Measurements from ENCODE around the gene MDFIC.
A peak's percentile ranks its signal among the peaks of the same experiment; 100 is the strongest.
"Not testable (repeated sequence)": the region's sequence is repeated elsewhere in the genome, so short reads cannot be mapped to it uniquely, and the experiment has no call there.

Gene MDFIC

DNA sequence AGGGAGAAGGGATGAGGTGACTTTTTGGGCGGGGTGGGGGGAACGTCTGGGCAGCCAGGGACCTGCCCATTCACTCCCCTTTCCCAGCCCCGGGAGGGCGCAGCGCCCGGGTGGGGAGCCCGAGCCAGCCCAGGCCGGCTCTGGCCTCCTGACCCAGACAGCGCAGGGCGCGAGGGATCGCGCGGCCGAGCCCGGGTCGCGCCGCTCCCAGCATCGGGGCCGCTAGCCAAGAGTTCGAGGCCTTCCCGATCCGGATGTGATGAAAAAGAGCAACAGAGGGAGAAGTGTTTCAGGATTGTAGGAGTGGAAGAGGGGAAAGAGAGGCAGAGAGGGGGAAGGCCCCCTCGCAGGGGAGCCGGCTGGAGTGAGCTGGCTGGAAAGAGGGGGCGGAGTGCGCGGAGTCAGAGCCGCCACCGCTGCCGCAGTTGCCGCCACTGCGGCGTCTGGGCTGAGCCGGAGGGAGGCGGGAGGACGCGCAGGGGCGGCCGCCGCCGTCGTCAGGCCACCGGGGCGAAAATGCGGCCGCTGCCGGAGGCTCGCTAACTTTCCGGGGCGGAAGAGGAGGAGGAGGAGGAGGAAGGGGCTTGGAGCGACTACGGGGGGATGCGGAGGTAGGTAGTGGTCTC lies at the start of gene MDFIC:
TSS of gene MDFIC (plus strand) at position 69 of the 626 bp plus-strand sequence. CDS start 940 bp downstream, outside the sequence.
- DNase-seq (ENCODE audit: low spot score): peak; percentile 62

GRCh38 chr7:114874170-114874569 lies 47.7 kb upstream of the MDFIC start:
- DNase-seq (ENCODE audit: low spot score): no peak

DNA sequence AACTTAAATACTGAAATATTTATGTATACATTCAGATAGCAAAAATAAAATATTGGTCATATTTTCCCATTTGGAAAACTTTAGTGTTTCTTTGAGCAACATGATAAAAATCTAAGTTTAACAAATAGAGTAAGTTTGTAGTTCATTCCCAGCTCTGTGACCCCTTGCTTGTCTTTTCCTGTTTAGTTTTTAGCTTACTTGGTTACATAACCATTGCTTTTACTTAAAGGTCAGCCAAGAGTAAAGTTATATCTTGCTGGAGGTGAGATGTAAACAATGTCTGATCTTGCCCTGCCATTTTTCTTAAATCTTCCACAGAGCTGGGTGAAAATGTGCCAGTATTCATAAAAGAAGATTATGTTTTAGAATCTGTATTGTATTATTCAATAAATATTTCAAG lies 46.7 kb upstream of the MDFIC start:
- no peak for DNase-seq (ENCODE audit: low spot score)

DNA sequence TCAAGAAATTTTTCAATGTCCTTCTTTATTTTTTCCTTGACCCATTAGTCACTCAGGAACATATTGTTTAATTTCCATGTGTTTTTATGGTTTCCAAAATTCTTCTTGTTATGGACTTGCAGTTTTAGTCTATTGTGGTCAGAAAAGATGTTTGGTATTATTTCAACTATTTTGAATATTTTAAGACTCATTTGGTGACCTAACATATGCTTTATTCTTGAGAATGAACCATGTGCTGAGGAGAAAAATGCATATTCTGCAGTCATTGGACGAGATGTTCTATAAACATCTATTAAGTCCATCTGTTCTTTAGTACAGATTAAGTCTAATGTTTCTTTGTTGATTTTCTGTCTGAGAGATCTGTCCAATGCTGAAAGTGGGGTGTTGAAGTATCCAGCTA lies 42.3 kb upstream of the MDFIC start:
- no peak for DNase-seq (ENCODE audit: low spot score)

- peak; percentile 61 for DNase-seq (ENCODE audit: low spot score)
Observed at GRCh38 chr7:114885836-114886235, 36.1 kb upstream of the MDFIC start.

- no peak for DNase-seq (ENCODE audit: low spot score)
Observed at GRCh38 chr7:114886241-114886640, 35.7 kb upstream of the MDFIC start.

DNA sequence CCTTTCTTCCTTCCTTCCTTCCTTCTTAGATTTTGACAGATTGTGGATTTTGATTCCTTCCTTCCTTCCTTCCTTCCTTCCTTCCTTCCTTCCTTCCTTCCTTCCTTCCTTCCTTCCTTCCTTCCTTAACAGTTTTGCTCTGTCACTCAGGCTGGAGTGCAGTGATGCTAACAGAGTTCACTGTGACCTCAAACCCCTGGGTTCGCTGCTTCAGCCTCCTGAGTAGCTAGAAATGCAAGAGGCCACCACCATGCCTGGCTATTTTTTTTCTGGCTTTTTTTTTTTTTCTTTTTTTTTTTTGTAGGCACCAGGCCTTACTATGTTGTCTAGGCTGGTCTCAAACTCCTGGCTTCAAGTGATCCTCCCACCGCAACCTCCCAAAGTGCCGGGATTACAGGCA lies 32.8 kb upstream of the MDFIC start:
- not testable (repeated sequence) for DNase-seq (ENCODE audit: low spot score)

- DNase-seq (ENCODE audit: low spot score): peak; percentile 96
Observed at GRCh38 chr7:114889646-114890285, 32.1 kb upstream of the MDFIC start.

GRCh38 chr7:114890561-114890960 lies 31.3 kb upstream of the MDFIC start:
- DNase-seq (ENCODE audit: low spot score): no peak

DNA sequence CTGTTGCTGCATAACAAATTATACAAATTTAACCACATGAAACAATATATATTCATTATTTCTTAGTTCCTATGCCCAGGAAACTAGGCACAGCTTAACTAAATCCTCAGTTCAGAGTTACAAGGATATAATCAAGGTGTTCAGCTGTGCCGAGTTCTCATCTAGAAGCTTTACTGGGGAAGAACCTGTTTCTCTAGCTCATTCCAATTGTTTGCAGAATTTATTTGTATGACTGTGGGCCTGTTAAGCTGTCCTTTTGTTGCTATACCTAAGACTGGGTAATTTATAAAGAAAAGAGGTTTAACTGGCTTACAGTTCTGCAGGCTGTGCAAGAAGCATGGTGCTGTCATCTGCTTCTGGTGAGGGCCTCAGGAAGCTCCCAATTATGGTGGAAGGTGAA lies 21.8 kb upstream of the MDFIC start:
- DNase-seq (ENCODE audit: low spot score): no peak

GRCh38 chr7:114901771-114902170 lies 20.1 kb upstream of the MDFIC start:
- peak; percentile 58 for DNase-seq (ENCODE audit: low spot score)

DNA sequence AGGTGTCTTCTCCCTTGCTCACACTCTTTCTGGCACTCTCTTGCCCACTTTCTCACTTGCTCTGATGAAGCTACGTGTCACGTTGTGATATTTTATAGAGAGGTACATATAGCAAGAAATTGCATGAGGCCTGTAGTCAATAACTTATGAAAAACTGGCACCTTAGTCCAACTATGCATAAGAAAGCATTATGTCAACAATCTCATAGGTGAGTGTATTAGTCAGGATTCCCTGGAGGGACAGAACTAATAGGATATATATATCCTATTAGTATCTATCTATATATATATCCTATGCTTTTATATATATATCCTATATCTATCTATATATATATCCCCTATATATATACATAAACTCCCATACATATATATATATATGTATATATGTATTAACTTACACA lies 18.8 kb upstream of the MDFIC start:
- no peak for DNase-seq (ENCODE audit: low spot score)

DNA sequence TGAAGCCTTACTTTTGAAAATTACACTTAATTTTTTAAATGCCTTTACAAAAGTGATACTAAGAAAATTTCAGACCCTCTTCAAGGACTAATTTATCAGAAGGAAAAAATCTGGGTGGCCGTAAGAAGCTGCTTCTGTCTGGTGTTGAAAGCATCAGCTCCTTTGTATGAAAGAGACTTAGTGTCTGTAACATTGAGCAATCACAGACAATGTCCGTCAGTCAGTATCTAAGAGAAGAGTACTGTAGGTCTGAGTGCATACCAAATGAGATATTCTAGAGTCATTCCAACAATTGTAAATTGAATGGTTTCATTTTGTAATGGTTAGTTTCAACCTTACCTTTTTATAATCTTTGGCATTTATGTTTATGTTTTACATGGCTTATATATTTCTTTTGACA lies 11.1 kb upstream of the MDFIC start:
- DNase-seq (ENCODE audit: low spot score): no peak

DNA sequence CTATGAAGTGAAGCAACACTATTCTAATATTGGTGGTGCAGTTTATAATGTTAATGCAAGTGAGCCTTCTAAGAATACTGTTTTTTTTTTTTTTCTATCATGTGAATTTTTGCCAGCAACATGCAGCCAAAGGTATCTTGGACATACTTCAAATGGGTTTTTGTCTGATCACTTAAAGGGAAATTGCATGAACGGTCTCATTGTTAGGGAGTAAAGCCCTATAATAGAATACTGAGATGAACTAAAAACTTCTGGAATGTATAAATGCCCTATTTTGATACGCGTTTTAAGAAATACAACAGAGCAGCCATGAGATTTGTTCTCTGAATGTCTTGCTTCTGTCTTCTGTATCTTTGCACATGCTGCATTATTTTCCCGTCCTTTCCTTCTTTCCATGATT lies 10.5 kb upstream of the MDFIC start:
- no peak for DNase-seq (ENCODE audit: low spot score)

DNA sequence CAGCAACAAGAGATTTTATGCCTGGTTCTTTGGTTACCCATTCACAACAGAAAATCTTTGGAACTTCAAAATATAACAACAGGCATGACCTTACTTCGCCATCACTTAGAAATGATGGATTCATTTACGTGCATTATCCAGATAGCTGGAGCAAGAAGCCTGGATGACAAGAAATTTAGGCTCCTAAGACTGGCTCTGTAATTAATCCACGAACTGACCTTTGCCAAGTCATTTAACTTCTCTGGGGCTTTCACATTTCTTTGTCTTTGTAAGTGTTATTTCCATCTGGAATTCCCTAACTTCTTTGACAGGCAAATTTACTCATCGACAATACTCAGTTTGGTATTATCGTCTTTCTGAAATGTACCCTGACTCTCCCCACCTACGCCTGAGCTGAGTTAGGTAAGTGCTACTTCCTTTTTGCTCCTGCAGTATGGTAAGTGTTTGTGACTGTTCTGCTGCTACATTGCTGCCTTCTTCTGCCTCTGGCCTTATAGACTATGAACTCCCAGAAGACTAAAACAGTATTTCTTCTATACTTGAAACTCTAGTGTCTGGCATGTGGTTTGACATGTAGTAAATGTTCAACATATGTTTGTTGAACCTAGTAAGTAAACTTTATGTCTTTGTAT lies 5.5 kb upstream of the MDFIC start:
- no peak for DNase-seq (ENCODE audit: low spot score)

- DNase-seq (ENCODE audit: low spot score): no peak
Observed at GRCh38 chr7:114917211-114917839, 4.6 kb upstream of the MDFIC start.

DNA sequence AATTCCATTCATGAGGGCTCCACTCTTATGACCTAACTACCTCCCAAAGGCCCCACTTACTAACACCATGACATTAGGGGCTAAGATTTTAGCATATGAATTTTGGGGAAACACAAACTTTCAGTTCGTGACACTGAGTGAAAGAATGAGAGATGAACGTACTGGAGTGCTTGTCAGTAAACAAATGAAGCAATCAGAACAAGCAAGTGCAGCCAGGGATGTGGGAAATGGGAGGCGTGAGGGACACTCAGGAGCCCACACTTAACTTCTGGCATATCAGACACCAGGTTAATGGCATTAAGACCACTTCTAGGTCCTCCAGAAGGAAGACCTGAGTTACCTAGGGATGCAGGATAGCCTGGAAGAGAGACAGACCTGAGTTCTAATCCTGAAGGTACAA lies 2.3 kb upstream of the MDFIC start:
- DNase-seq (ENCODE audit: low spot score): no peak

- peak; percentile 77 for DNase-seq (ENCODE audit: low spot score)
Observed at GRCh38 chr7:114921631-114922025, 266 bp upstream of the MDFIC start.

- DNase-seq (ENCODE audit: low spot score): peak; percentile 61
Observed at GRCh38 chr7:114922652-114923402, 933 bp downstream of the MDFIC start.

GRCh38 chr7:114923403-114923713 lies 1.5 kb downstream of the MDFIC start:
- no peak for DNase-seq (ENCODE audit: low spot score)

GRCh38 chr7:114924038-114924712 lies 2.3 kb downstream of the MDFIC start:
- DNase-seq (ENCODE audit: low spot score): no peak

GRCh38 chr7:114925434-114925833 lies 3.5 kb downstream of the MDFIC start:
- DNase-seq (ENCODE audit: low spot score): no peak
